Cardiac fibroblast (primary cell): ENCODE measurements around the gene RTKN.
"Not testable (repeated sequence)": the region's sequence is repeated elsewhere in the genome, so short reads cannot be mapped to it uniquely, and the experiment has no call there.

Experiments used
- DNase-seq, 2 donors: peaks; one replicate each; pipeline versions ENCODE4 v3.0.0 to v3.0.0-alpha.2; 2010; ENCODE audit warnings: low read depth in 2 of 2
- H3K4me3 ChIP-seq, 2 donors: replicated peaks in 1 of 2; 1 replicate in 1 of 2; 2 replicates in 1 of 2; pipeline ENCODE4 v1.5.1; 2011; ENCODE audit warnings: low read depth in 2 of 2, low read length in 2 of 2, mild to moderate bottlenecking in 2 of 2, moderate library complexity in 1 of 2
- TF ChIP-seq, protein P1 (sequence below): IDR thresholded peaks from one replicate; pipeline ENCODE4 v1.5.1; 2011; ENCODE audit warnings: low read depth, mild to moderate bottlenecking, low read length, inconsistent platforms

RTKN gene

DNA sequence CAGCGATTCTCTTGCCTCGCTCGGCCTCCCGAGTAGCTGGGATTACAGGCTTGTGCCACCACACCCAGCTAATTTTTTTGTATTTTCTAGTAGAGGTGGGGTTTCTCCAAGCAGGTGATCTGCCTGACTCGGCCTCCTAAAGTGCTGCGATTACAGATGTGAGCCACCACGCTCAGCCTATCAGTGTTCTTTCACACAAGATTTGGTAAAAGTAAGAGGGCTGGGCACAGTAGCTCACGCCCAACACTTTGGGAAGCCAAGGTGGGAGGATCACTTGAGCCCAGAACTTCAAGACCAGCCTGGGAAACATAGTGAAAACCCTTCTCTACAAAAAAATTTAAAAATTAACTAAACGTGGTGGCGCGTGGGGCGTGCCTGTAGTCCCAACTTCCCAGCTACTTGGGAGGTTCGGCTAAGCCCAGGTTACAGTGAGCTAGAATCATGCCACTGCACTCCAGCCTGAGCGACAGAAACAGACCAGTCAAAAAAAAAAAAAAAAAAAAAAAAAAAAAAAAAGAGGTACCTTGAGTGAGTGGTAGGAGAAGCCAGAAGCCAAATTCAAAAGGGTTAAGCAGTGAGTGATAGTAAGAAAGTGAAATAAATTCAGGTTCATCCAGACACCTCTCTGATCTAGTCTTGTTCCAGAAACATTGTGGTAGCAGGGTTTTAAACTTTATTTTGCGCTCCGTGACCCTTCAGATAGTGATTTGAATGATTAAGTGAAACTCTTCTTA lies 29.8 kb upstream of the RTKN start:
- TF ChIP-seq, protein P1, sequence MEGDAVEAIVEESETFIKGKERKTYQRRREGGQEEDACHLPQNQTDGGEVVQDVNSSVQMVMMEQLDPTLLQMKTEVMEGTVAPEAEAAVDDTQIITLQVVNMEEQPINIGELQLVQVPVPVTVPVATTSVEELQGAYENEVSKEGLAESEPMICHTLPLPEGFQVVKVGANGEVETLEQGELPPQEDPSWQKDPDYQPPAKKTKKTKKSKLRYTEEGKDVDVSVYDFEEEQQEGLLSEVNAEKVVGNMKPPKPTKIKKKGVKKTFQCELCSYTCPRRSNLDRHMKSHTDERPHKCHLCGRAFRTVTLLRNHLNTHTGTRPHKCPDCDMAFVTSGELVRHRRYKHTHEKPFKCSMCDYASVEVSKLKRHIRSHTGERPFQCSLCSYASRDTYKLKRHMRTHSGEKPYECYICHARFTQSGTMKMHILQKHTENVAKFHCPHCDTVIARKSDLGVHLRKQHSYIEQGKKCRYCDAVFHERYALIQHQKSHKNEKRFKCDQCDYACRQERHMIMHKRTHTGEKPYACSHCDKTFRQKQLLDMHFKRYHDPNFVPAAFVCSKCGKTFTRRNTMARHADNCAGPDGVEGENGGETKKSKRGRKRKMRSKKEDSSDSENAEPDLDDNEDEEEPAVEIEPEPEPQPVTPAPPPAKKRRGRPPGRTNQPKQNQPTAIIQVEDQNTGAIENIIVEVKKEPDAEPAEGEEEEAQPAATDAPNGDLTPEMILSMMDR = no peak
- peak overlapping the region; percentile 67 to 81 for H3K4me3 ChIP-seq
- peak in 1 of 2 donors; percentile 15 for DNase-seq

DNA sequence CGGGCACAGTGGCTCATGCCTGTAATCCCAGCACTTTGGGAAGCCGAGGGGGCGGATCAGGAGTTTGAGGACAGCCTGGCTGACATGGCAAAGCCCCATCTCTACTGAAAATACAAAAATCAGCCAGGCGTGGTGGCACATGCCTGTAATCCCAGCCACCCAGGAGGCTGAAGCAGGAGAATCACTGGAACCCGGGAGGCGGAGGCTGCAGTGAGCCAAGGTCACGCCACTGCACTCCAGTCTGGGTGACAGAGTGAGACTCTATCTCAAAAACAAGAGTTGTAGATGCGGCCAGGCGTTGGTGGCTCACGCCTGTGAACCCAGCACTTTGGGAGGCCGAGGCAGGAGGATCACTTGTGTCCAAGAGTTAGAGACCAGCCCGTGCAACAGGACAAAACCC lies 29.0 kb upstream of the RTKN start:
- H3K4me3 ChIP-seq, DNase-seq: not testable (repeated sequence)

DNA sequence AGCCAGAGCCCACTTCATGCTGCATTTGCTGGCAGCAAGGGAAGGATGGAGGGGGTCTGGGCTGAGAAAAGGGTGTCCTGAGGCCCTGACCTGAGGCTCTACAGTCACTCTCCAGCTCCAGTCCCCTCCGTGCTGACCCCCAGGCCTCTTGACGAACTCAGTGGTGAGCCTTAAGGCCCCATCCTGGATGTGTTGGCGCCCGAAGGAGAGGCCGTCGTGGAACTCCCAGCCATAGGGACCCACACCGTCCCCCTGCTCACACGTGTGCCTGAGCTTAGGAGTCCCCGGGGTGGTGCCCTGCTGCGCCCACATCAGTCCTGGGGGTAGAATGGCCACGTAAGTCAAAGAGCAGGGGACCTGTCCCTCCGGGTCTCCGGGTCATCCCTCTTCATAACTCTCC lies 22.7 kb upstream of the RTKN start:
- TF ChIP-seq, protein P1 = no peak
- peak in 1 of 2 donors; percentile 20 for DNase-seq
- peak overlapping the region; percentile 86 to 88 for H3K4me3 ChIP-seq

DNA sequence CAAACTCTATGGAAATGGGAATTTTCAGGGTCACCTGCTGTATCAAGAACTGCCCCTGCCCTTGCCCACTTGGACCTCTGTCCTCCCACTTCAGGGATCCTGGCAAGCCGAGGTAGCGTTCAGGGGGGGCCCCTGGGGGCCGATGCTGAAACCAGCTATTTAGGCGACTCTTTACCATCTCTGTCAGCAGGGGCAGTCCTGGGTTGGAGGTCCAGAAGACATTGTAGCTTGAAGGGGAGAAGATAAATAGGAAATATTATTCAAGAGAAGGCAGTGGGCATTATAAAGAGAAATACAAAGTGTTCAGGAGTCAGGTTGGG lies 21.0 kb upstream of the RTKN start:
- TF ChIP-seq, protein P1 = no peak
- no peak for DNase-seq
- H3K4me3 ChIP-seq = no peak overlapping the region

DNA sequence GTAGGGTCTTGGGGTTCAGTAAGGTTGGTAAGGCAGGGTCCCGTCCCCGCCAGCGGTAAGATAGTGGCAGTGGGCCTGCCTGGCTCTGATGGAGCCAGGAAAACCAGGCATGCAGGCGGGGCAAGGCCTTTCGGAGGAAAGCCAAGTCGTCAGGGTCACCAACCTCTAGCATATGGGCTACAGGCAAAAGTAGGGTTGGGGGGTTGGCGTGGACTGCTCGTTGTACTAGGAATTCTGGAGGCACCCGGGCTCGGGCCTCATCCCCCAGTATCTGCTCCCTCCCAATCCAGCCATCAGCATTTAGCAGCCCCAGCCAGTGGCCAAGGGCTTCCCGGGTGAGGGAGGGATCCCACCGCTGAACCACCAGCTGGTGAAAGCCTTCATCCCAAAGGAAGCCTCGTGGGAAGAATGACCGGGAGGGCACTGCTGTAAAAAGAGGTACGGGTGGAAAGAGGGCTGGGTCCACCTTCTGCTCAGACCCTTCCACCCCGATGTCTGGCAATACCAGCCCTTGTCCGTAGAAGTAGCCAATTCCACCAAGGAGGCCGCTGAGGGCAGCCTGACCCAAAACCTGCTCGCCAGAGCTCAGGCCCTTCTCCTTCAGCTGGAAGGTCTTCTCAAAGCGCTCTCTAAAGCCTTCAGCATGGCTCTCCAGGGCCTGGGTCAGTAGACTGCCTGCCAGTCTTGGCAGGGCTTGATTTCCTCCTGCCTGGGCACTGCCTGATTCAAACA lies 20.5 kb upstream of the RTKN start:
- DNase-seq = no peak
- TF ChIP-seq, protein P1 = no peak
- H3K4me3 ChIP-seq = no peak overlapping the region

DNA sequence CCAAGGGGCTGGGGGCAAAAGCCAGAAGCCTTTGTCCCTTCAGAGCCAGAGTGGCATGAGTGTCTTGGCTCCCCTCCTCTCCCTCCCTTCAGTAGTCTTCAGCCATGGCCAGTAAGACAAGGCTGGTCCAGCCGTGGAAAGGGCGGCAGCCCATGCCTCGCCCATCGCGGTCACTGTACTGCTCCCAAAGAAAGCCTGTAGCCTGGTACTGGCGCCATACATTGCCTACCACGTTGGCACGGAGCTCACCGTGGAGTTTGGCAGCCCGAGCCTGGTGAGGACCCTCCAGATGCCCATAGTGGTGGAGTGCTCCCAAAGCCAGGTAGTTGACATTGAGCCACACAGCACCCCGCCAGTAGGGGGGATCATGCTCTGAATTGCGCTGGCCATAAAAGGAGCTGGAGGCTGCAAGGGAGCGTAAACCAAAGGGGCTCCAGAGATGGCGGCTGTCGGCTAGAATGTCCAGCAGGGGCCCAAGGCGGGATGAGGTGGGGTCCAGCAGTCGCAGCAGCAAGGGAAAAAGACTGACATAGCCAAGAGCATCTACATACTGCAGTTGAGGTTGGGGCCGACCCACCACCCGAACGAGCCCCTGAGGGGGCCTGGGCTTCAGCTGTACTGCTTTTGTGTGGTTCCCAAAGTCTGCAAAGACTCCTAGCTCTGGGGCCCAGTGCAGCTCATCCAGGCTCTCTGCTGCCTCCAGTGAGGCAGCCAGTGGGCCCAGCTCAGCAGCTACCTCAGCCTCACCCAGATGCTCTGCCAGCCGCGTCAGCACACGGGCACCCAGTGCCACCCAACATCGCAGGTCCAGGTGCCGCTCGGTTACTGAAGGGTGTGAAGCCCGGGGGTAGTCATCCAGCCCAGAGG lies 19.7 kb upstream of the RTKN start:
- TF ChIP-seq, protein P1 = peak; percentile 4
- no peak overlapping the region for H3K4me3 ChIP-seq
- peak in 1 of 2 donors; percentile 11 for DNase-seq

DNA sequence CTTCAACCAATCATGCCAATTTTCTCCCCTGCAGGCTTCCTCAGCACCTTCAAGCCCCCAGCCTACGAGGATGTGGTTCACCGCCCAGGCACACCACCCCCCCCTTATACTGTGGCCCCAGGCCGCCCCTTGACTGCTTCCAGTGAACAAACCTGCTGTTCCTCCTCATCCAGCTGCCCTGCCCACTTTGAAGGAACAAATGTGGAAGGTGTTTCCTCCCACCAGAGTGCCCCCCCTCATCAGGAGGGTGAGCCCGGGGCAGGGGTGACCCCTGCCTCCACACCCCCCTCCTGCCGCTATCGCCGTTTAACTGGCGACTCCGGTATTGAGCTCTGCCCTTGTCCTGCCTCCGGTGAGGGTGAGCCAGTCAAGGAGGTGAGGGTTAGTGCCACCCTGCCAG lies 18.4 kb upstream of the RTKN start:
- DNase-seq, H3K4me3 ChIP-seq: not testable (repeated sequence)

DNA sequence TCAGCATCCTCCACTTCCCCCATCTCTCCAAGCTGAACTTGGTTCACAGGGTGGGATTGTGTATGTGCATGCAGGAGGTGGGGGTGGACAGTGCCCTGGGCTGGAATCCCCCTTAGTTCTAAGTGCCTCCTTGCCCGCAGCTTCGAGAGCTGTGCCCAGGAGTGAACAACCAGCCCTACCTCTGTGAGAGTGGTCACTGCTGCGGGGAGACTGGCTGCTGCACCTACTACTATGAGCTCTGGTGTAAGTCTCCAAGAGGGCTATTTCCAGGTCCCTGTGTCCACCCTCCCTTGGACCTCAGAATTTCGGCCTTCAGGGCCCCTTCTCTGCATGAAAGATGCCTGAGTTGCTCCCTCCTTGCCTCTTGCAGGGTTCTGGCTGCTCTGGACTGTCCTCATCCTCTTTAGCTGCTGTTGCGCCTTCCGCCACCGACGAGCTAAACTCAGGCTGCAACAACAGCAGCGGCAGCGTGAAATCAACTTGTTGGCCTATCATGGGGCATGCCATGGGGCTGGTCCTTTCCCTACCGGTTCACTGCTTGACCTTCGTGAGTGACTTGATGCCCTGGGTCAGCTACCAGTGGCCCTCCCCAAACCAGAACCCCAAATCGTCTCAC lies 17.9 kb upstream of the RTKN start:
- DNase-seq = peak in 1 of 2 donors; percentile 13
- peak overlapping the region; percentile 5 to 86 for H3K4me3 ChIP-seq
